OCI-LY1 (cell line): ENCODE measurements around the gene PTPRN2.

ENCODE experiments used
- H2AFZ ChIP-seq: fragments of 200-600 bp; sonication (generic), shearing (Covaris generic); 2 replicates; pipeline ENCODE4 v1.6.0; 2014; ENCODE audit warnings: antibody characterized with exemption, mild to moderate bottlenecking, low read length
- H3F3A ChIP-seq: fragments of 200-600 bp; sonication (generic), shearing (Covaris generic); 2 replicates; pipeline ENCODE4 v1.6.0; 2014; ENCODE audit warnings: mild to moderate bottlenecking, antibody characterized with exemption, low read length, moderate library complexity; ENCODE audit not compliant: insufficient read depth
- H3K27ac ChIP-seq: fragments of 200-600 bp; sonication (generic); 2 replicates; pipeline ENCODE4 v1.5.1; 2014; ENCODE audit warnings: low read length, mixed run types, mild to moderate bottlenecking, low read depth; ENCODE audit not compliant: poor library complexity, severe bottlenecking
- H3K27me3 ChIP-seq: fragments of 200-600 bp; sonication (generic); 2 replicates; pipeline ENCODE4 v1.6.0; 2014; ENCODE audit warnings: antibody characterized with exemption, mild to moderate bottlenecking, low read length, moderate library complexity; ENCODE audit not compliant: insufficient read depth
- H3K36me3 ChIP-seq: fragments of 200-600 bp; sonication (generic); 2 replicates; pipeline ENCODE4 v1.6.1; 2014; ENCODE audit warnings: mild to moderate bottlenecking, antibody characterized with exemption, low read length, moderate library complexity, mixed read lengths; ENCODE audit not compliant: insufficient read depth
- H3K4me1 ChIP-seq: fragments of 200-600 bp; sonication (generic); 2 replicates; pipeline ENCODE4 v1.5.1; 2014; ENCODE audit warnings: mild to moderate bottlenecking, low read length, moderate library complexity; ENCODE audit not compliant: insufficient read depth, severe bottlenecking
- H3K4me2 ChIP-seq: fragments of 200-600 bp; sonication (generic), shearing (Covaris generic); 2 replicates; pipeline ENCODE4 v1.6.1; 2014; ENCODE audit warnings: low read length
- H3K4me3 ChIP-seq: fragments of 200-600 bp; sonication (generic); 2 replicates; pipeline ENCODE4 v1.5.1; 2014; ENCODE audit warnings: low read length, low read depth, mild to moderate bottlenecking, mixed read lengths; ENCODE audit not compliant: poor library complexity, severe bottlenecking
- H3K79me2 ChIP-seq: fragments of 200-600 bp; shearing (Covaris generic); 2 replicates; pipeline ENCODE4 v1.6.1; 2016; ENCODE audit warnings: mixed run types, low read length, mixed read lengths; ENCODE audit not compliant: insufficient read depth
- H3K9ac ChIP-seq: fragments of 200-600 bp; sonication (generic), shearing (Covaris generic); 2 replicates; pipeline ENCODE4 v1.6.1; 2014; ENCODE audit warnings: mild to moderate bottlenecking, low read length, mixed read lengths
- H3K9me2 ChIP-seq: fragments of 200-600 bp; sonication (generic), shearing (Covaris generic); 2 replicates; pipeline ENCODE4 v1.6.1; 2014; ENCODE audit warnings: low read depth, mild to moderate bottlenecking, low read length, mixed read lengths
- H3K9me3 ChIP-seq: fragments of 200-600 bp; shearing (Covaris generic); 2 replicates; pipeline ENCODE4 v1.6.1; 2014; ENCODE audit warnings: low read length, mixed read lengths
- H4K20me1 ChIP-seq: fragments of 200-600 bp; sonication (generic), shearing (Covaris generic); 2 replicates; pipeline ENCODE4 v1.6.0; 2016; ENCODE audit warnings: mild to moderate bottlenecking, low read length; ENCODE audit not compliant: insufficient read depth
- CTCF ChIP-seq: fragments of 200-600 bp; sonication (generic), shearing (Covaris generic); IDR thresholded peaks from 2 replicates; pipeline ENCODE4 v1.5.1; 2017; ENCODE audit warnings: mild to moderate bottlenecking, antibody characterized with exemption, low read length, moderate library complexity, mixed read lengths
- EZH2 ChIP-seq: fragments of 200-600 bp; sonication (generic), shearing (Covaris generic); IDR thresholded peaks from 2 replicates; pipeline ENCODE4 v1.8.0; 2017; ENCODE audit warnings: borderline replicate concordance, mixed run types, mild to moderate bottlenecking, antibody characterized with exemption, low read length, moderate library complexity, mixed read lengths

The PTPRN2 gene

DNA sequence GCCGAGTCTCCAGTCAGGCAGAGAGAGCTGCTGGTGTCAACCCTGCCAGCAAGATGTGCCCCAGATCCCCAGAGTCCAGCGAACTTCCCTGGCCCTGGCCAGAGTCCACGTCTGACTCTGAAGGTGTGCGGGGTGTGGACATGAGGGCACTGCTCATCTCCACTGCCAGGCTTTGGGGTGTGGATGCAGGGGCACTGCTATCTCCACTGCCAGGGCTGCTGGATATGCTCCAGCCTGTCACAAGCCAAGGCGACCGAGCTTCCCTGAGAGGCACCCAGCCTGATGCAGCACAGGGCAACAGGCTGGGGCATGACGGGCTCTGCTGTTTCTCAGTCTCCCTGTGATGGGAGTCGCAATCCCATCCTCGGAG lies 596.8 kb downstream of the PTPRN2 start:
- Histone ChIP-seq H3K79me2 (no peaks in the 10 kb centered on the region), H3F3A (no peaks in the 10 kb centered on the region), H3K27ac (no peak overlapping the region), H3K27me3 (no peaks in the 10 kb centered on the region), H4K20me1 (no peaks in the 10 kb centered on the region), H3K9me3 (0 out of 2 replicates have a peak, but pooled peaks cover 2% of the 10 kb centered on the region), H3K4me2 (no peak overlapping the region), H3K4me3 (no peak overlapping the region), H2AFZ (no peak overlapping the region), H3K4me1 (no peaks in the 10 kb centered on the region), H3K36me3 (no peaks in the 10 kb centered on the region), H3K9me2 (no peaks in the 10 kb centered on the region), H3K9ac (no peak overlapping the region)
- TF ChIP-seq EZH2, result no peak

DNA sequence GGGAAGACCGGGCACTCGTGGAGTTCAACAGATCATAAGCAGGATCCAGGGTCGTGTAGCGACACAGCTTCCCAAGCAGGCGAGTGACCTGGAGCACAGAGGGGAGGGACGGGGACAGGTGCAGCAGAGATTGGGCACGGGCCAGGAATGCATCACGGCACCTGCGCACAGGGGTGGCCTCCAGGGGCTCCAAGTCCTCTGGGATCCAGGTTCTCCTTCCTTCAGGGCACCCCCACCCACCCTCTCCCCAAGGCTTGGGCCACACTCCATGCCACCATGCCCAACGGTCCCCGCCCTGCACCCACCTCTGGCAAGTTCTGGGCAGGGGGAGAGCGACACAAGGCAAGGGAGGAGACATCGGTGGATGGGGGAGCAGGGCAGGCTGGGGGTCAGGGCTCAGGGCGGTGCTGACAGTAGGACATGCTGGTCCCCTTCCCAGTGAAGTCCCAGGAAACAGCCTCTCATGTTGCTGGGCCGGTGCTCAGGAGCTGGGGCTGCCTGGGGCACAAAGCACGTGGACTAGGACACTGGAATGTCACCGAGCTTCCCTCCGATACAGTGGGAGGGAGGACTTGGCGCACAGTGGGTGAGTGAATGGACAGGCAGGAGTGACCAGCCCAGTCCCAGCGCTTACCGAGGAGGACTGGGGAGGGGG lies 597.3 kb downstream of the PTPRN2 start:
- Histone ChIP-seq H4K20me1 (no peaks in the 10 kb centered on the region), H3K9me3 (no peaks in the 10 kb centered on the region), H3K4me2 (no peak overlapping the region), H3K4me1 (no peaks in the 10 kb centered on the region), H3K9ac (no peak overlapping the region), H3K27me3 (no peaks in the 10 kb centered on the region), H3F3A (no peaks in the 10 kb centered on the region), H3K9me2 (no peaks in the 10 kb centered on the region), H2AFZ (no peak overlapping the region), H3K79me2 (no peaks in the 10 kb centered on the region), H3K27ac (no peak overlapping the region), H3K4me3 (no peak overlapping the region), H3K36me3 (no peaks in the 10 kb centered on the region)
- TF ChIP-seq EZH2 (no peak), CTCF (no peak)

DNA sequence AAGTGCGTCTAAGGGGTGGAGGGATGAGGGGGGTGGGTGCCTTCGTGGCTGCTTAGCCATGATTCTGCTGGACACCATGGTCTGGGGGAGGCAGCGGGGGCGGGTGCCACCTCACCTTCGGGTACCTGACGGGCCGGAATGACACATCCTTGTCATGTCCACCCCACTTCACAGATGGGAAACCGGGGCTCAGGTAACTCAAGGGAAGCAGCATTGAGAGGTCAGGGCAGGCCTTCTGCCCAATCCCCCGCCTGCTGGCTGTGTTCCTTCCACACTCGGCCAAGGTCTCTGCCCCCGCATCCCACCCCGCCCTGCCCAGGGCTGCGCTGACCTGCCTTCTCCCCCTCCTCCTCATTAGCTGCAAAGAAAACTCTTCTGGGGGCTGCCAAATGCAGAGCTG lies 598.0 kb downstream of the PTPRN2 start:
- Histone ChIP-seq H3F3A (no peaks in the 10 kb centered on the region), H3K9me2 (no peaks in the 10 kb centered on the region), H3K4me1 (no peaks in the 10 kb centered on the region), H4K20me1 (no peaks in the 10 kb centered on the region), H3K79me2 (no peaks in the 10 kb centered on the region), H2AFZ (no peak overlapping the region), H3K4me2 (no peak overlapping the region), H3K9me3 (no peaks in the 10 kb centered on the region), H3K27me3 (no peaks in the 10 kb centered on the region), H3K27ac (no peak overlapping the region), H3K9ac (no peak overlapping the region), H3K36me3 (no peaks in the 10 kb centered on the region), H3K4me3 (no peak overlapping the region)
- TF ChIP-seq EZH2, result no peak
- no peak for TF ChIP-seq CTCF

GRCh38 chr7:157987906-157988305 lies 599.7 kb downstream of the PTPRN2 start:
- no peak overlapping the region for H3K4me3 ChIP-seq

More at GRCh38 chr7:157987906-157988305, 599.7 kb downstream of the PTPRN2 start:
- Histone ChIP-seq H3K9ac (no peak overlapping the region), H2AFZ (no peak overlapping the region), H3K36me3 (no peaks in the 10 kb centered on the region), H3K9me2 (no peaks in the 10 kb centered on the region), H4K20me1 (no peaks in the 10 kb centered on the region), H3F3A (no peaks in the 10 kb centered on the region), H3K4me2 (no peak overlapping the region), H3K9me3 (no peaks in the 10 kb centered on the region), H3K27ac (no peak overlapping the region), H3K4me1 (no peaks in the 10 kb centered on the region), H3K27me3 (no peaks in the 10 kb centered on the region), H3K79me2 (no peaks in the 10 kb centered on the region)
- TF ChIP-seq EZH2 (no peak), CTCF (no peak)
